H1 (cell line): ENCODE data around the gene DNAH10. TPM values are rescaled to one million over a fixed set of nuclear protein-coding genes. Genes with fewer than 3 reads are reported as not detected.

Source experiments
- CTCF ChIA-PET: fragments of 300-600 bp; sonication (Branson Sonifier 250); formaldehyde crosslinking; loops from one replicate; lab custom pipeline; 2021; ENCODE audit not compliant: partially characterized antibody; lab: Charles Lee
- POLR2A ChIA-PET: fragments of 300-600 bp; sonication (Branson Sonifier 250); formaldehyde crosslinking; loops from one replicate; lab custom pipeline; 2021; ENCODE audit warnings: inconsistent platforms; ENCODE audit not compliant: partially characterized antibody; lab: Charles Lee
- DNase-seq, 2 experiments: peaks; one replicate each; pipeline versions ENCODE4 v3.0.0 to v3.0.0-alpha.2; 2010 to 2022; ENCODE audit warnings: low spot score in 2 of 2, low read depth in 1 of 2, mixed read lengths in 1 of 2
- FAIRE-seq: peaks from 2 replicates; lab custom pipeline; 2011; peaks lifted over from hg19 to GRCh38; lab: Jason Lieb, UNC
- H2AFZ ChIP-seq: 2 replicates; pipeline ENCODE4 v1.8.1; 2012; ENCODE audit warnings: low read length, inconsistent platforms
- H2AK5ac ChIP-seq: 2 replicates; pipeline ENCODE4 v1.6.1; 2013; ENCODE audit warnings: low read depth, low read length
- H2BK120ac ChIP-seq: replicated peaks from 2 replicates; pipeline ENCODE3; 2013; ENCODE audit warnings: low read depth, low read length, inconsistent platforms
- H2BK12ac ChIP-seq: 2 replicates; pipeline ENCODE4 v1.6.1; 2013; ENCODE audit warnings: low read depth, low read length
- H2BK15ac ChIP-seq: 2 replicates; pipeline ENCODE4 v1.6.1; 2013; ENCODE audit warnings: low read length
- H2BK20ac ChIP-seq: 2 replicates; pipeline ENCODE4 v1.6.1; 2013; ENCODE audit warnings: low read length
- H2BK5ac ChIP-seq: 2 replicates; pipeline ENCODE4 v1.6.1; 2013; ENCODE audit warnings: low read depth, low read length
- H3K14ac ChIP-seq: 2 replicates; pipeline ENCODE4 v1.6.1; 2013; ENCODE audit warnings: inconsistent platforms; ENCODE audit not compliant: insufficient read length
- H3K18ac ChIP-seq: 2 replicates; pipeline ENCODE4 v1.6.1; 2013; ENCODE audit warnings: low read length; ENCODE audit errors: extremely low read depth
- H3K23ac ChIP-seq: 2 replicates; pipeline ENCODE4 v1.6.1; 2013; ENCODE audit warnings: inconsistent platforms; ENCODE audit not compliant: insufficient read length
- H3K23me2 ChIP-seq: 2 replicates; pipeline ENCODE4 v1.6.1; 2013; ENCODE audit warnings: low read depth, low read length
- H3K27ac ChIP-seq: 2 replicates; pipeline ENCODE4 v1.6.1; 2011; ENCODE audit warnings: low read depth, low read length, inconsistent platforms
- H3K27me3 ChIP-seq, 4 experiments: replicated peaks in 1 of 4; 1 replicate in 1 of 4; 2 replicates in 3 of 4; pipeline versions ENCODE4 v1.6.1 to v1.8.1; 2011 to 2013; ENCODE audit warnings: low read length in 3 of 4, mild to moderate bottlenecking in 3 of 4, inconsistent platforms in 2 of 4, mixed read lengths in 2 of 4, moderate library complexity in 1 of 4; ENCODE audit not compliant: control insufficient read depth in 3 of 4, insufficient read depth in 3 of 4; ENCODE audit errors: extremely low read depth in 1 of 4
- H3K36me3 ChIP-seq, 4 experiments: 2 replicates each; pipeline versions ENCODE4 v1.6.1 to v1.8.1; 2011 to 2013; ENCODE audit warnings: mild to moderate bottlenecking in 4 of 4, low read length in 3 of 4, moderate library complexity in 2 of 4, control low read depth in 1 of 4, inconsistent platforms in 1 of 4; ENCODE audit not compliant: insufficient read depth in 4 of 4, control insufficient read depth in 2 of 4
- H3K4ac ChIP-seq: replicated peaks from 2 replicates; pipeline ENCODE3; 2013; ENCODE audit warnings: low read length, low read depth, mixed read lengths, inconsistent platforms; ENCODE audit not compliant: insufficient read length
- H3K4me1 ChIP-seq, 4 experiments: replicated peaks in 1 of 4; 1 replicate in 1 of 4; 2 replicates in 3 of 4; pipeline versions ENCODE4 v1.6.1 to v1.8.1; 2011 to 2013; ENCODE audit warnings: low read length in 3 of 4, inconsistent platforms in 2 of 4, mixed read lengths in 1 of 4; ENCODE audit not compliant: insufficient read depth in 4 of 4, control insufficient read depth in 3 of 4
- H3K4me2 ChIP-seq, 2 experiments: 2 replicates each; pipeline versions ENCODE4 v1.6.1 to v1.8.1; 2011 to 2013; ENCODE audit warnings: low read depth in 2 of 2, low read length in 2 of 2, control low read depth in 1 of 2, inconsistent platforms in 1 of 2, mild to moderate bottlenecking in 1 of 2; ENCODE audit not compliant: insufficient read depth in 1 of 2
- H3K4me3 ChIP-seq, 4 experiments: fragments of 200-600, 300-600 bp in 1 of 4; sonication (generic), shearing (Covaris generic), sonication (Bioruptor Twin) in 1 of 4; 2 replicates each; pipeline versions ENCODE4 v1.5.1 to v1.8.1; 2011 to 2016; ENCODE audit warnings: low read length in 4 of 4, low read depth in 3 of 4, control low read depth in 2 of 4, inconsistent platforms in 2 of 4, mild to moderate bottlenecking in 2 of 4, mixed read lengths in 1 of 4, moderate library complexity in 1 of 4; ENCODE audit not compliant: insufficient read depth in 2 of 4; ENCODE audit errors: extremely low read depth in 1 of 4
- H3K56ac ChIP-seq: replicated peaks from 2 replicates; pipeline ENCODE3; 2013; ENCODE audit warnings: low read depth, mild to moderate bottlenecking, mixed read lengths, low read length, inconsistent platforms; ENCODE audit not compliant: insufficient read length
- H3K79me1 ChIP-seq: 2 replicates; pipeline ENCODE4 v1.6.1; 2013; ENCODE audit warnings: low read depth, low read length, control low read depth
- H3K79me2 ChIP-seq, 2 experiments: 2 replicates each; pipeline versions ENCODE4 v1.6.1 to v1.8.1; 2012 to 2013; ENCODE audit warnings: low read length in 2 of 2, mild to moderate bottlenecking in 2 of 2, inconsistent platforms in 1 of 2; ENCODE audit not compliant: insufficient read depth in 2 of 2, control insufficient read depth in 1 of 2
- H3K9ac ChIP-seq, 4 experiments: replicated peaks in 1 of 4; 1 replicate in 1 of 4; 2 replicates in 3 of 4; pipeline versions ENCODE4 v1.6.1 to v1.8.1; 2011 to 2013; ENCODE audit warnings: low read depth in 3 of 4, low read length in 3 of 4, control low read depth in 2 of 4, mild to moderate bottlenecking in 2 of 4, moderate library complexity in 2 of 4, inconsistent platforms in 1 of 4; ENCODE audit errors: extremely low read depth in 1 of 4
- H3K9me3 ChIP-seq, 2 experiments: 2 replicates each; pipeline versions ENCODE4 v1.6.1 to v1.8.1; 2012 to 2013; ENCODE audit warnings: mild to moderate bottlenecking in 2 of 2, moderate library complexity in 2 of 2, control low read depth in 1 of 2, inconsistent platforms in 1 of 2, low read depth in 1 of 2, low read length in 1 of 2, mixed read lengths in 1 of 2; ENCODE audit not compliant: insufficient read depth in 2 of 2
- H4K20me1 ChIP-seq, 2 experiments: replicated peaks in 1 of 2; 2 replicates each; pipeline versions ENCODE3 to v1.8.1; 2011 to 2013; ENCODE audit warnings: inconsistent platforms in 2 of 2, low read length in 2 of 2, mild to moderate bottlenecking in 1 of 2; ENCODE audit not compliant: insufficient read depth in 2 of 2, control insufficient read depth in 1 of 2
- H4K5ac ChIP-seq: 2 replicates; pipeline ENCODE4 v1.6.1; 2013; ENCODE audit warnings: low read length, low read depth, mixed read lengths, inconsistent platforms; ENCODE audit not compliant: insufficient read length
- H4K8ac ChIP-seq: 2 replicates; pipeline ENCODE4 v1.8.0; 2013; ENCODE audit warnings: mild to moderate bottlenecking, moderate library complexity, low read length, inconsistent platforms; ENCODE audit not compliant: insufficient read depth; ENCODE audit errors: extremely low read depth
- H4K91ac ChIP-seq: replicated peaks from 2 replicates; pipeline ENCODE3; 2013; ENCODE audit warnings: low read length, mixed read lengths, inconsistent platforms; ENCODE audit not compliant: insufficient read length
- ATF3 ChIP-seq: IDR thresholded peaks from 2 replicates; pipeline ENCODE4 v1.6.1; 2011; ENCODE audit warnings: low read depth, mild to moderate bottlenecking, low read length; ENCODE audit not compliant: insufficient read depth
- CHD1 ChIP-seq: IDR thresholded peaks from 2 replicates; pipeline ENCODE4 v1.6.1; 2012; ENCODE audit warnings: low read depth, low read length, improper control_type of control experiment
- EGR1 ChIP-seq: IDR thresholded peaks from 2 replicates; pipeline ENCODE4 v1.6.1; 2011; ENCODE audit warnings: low read depth, low read length, borderline replicate concordance
- JUND ChIP-seq: IDR thresholded peaks from 2 replicates; pipeline ENCODE4 v1.6.1; 2011; ENCODE audit warnings: mild to moderate bottlenecking, improper control_type of control experiment, low read length
- KDM4A ChIP-seq: IDR thresholded peaks from one replicate; pipeline ENCODE4 v1.7.1; 2012; ENCODE audit warnings: low read depth, mild to moderate bottlenecking, moderate library complexity, low read length, inconsistent platforms; ENCODE audit not compliant: severe bottlenecking
- KDM5A ChIP-seq: fragments of 200-600 bp; IDR thresholded peaks from 2 replicates; pipeline ENCODE4 v1.7.1; 2012; ENCODE audit warnings: mild to moderate bottlenecking, low read length, inconsistent platforms, mixed read lengths
- NANOG ChIP-seq: IDR thresholded peaks from 2 replicates; pipeline ENCODE4 v1.6.1; 2011; ENCODE audit warnings: low read length, low read depth, mild to moderate bottlenecking, inconsistent platforms; ENCODE audit not compliant: insufficient read depth, poor library complexity, severe bottlenecking
- PHF8 ChIP-seq: fragments of 200-600 bp; sonication (generic); conservative IDR thresholded peaks from 2 replicates; pipeline ENCODE4 v1.7.1; 2012; ENCODE audit warnings: low read depth, mild to moderate bottlenecking, inconsistent platforms, low read length, moderate library complexity
- RBBP5 ChIP-seq: IDR thresholded peaks from 2 replicates; pipeline ENCODE4 v1.7.1; 2012; ENCODE audit warnings: low read depth, mild to moderate bottlenecking, inconsistent platforms, low read length, moderate library complexity, borderline replicate concordance
- RFX5 ChIP-seq: IDR thresholded peaks from 2 replicates; pipeline ENCODE4 v1.6.1; 2011; ENCODE audit warnings: low read depth, low read length, improper control_type of control experiment, borderline replicate concordance
- SAP30 ChIP-seq: fragments of 300-600 bp; sonication (generic); IDR thresholded peaks from 2 replicates; pipeline ENCODE4 v1.7.1; 2012; ENCODE audit warnings: low read length, moderate library complexity, mild to moderate bottlenecking, inconsistent platforms; ENCODE audit not compliant: insufficient read depth, insufficient replicate concordance
- SP2 ChIP-seq: IDR thresholded peaks from 2 replicates; pipeline ENCODE4 v1.6.1; 2012; ENCODE audit warnings: mild to moderate bottlenecking, low read length, inconsistent platforms
- SUZ12 ChIP-seq: fragments of 200-600 bp; sonication (generic); IDR thresholded peaks from 2 replicates; pipeline ENCODE4 v1.6.1; 2012; ENCODE audit warnings: mild to moderate bottlenecking, inconsistent platforms, low read length, moderate library complexity, mixed read lengths
- WGBS, 2 experiments: shearing (Covaris generic) in 1 of 2; methylation state at CpG; one replicate each; pipeline versions ENCODE4 v1.1.6 to v1.1.7; 2013 to 2015; ENCODE audit warnings: low lambda C conversion rate in 2 of 2, mixed read lengths in 2 of 2, inconsistent platforms in 1 of 2, low coverage in 1 of 2, missing lambda C conversion rate in 1 of 2; ENCODE audit not compliant: insufficient replicate concordance in 2 of 2, insufficient coverage in 1 of 2, insufficient read length in 1 of 2; ENCODE audit errors: extremely low coverage in 1 of 2, missing lambda C conversion rate in 1 of 2; 5-methylcytosine and 5-hydroxymethylcytosine counted together
- polyA plus RNA-seq, 7 experiments: library from polyadenylated mRNA; depleted of rRNA in 3 of 7; stranded (reverse) in 5 of 7; unstranded in 2 of 7; fragments of >200 nt in 5 of 7; fragments of 200-250 nt in 2 of 7; gene quantifications; 1 replicate in 5 of 7; 2 replicates in 1 of 7; 4 replicates in 1 of 7; pipeline versions ENCODE4 v1.2.1 to v1.2.3, GENCODE V29; 2011 to 2013; ENCODE audit warnings: missing spikeins in 2 of 7, mixed read lengths in 2 of 7
- total RNA-seq: library from RNA; stranded (reverse); fragmentation: NEBNext Ultra II Directional; extraction: Animal tissue kit (Norgen Biotek cat#: 25700); gene quantifications from 2 replicates; pipeline ENCODE4 v1.2.1, GENCODE V29; 2021

Gene DNAH10
- total and polyA plus RNA-seq, 2 of the 8 experiments (the other 6 are each of a cell fraction or from before 2014, with no cell fraction given): 0.02 to 0.24 TPM

- Histone ChIP-seq H2BK5ac (no peak overlapping the region), H2BK12ac (no peak overlapping the region), H4K8ac (no peak overlapping the region), H3K4me3 (no peak overlapping the region), H3K23me2 (no peaks in the 10 kb centered on the region), H2AK5ac (no peak overlapping the region), H3K27ac (no peak overlapping the region), H3K56ac (no peak overlapping the region), H2BK20ac (no peak overlapping the region), H4K5ac (no peak overlapping the region), H4K20me1 (peaks cover 6 to 14% of the 10 kb centered on the region in 2 experiments), H3K36me3 (peaks cover 20 to 82% (median 52%) of the 10 kb centered on the region in 4 experiments), H2BK120ac (no peak overlapping the region), H3K79me1 (no peaks in the 10 kb centered on the region; the same call in 1 of the 2 replicates), H3K79me2 (no peaks in the 10 kb centered on the region), H3K4me1 (no peaks in the 10 kb centered on the region), H4K91ac (no peak overlapping the region), H2AFZ (no peak overlapping the region), H3K18ac (no peak overlapping the region), H3K9ac (no peak overlapping the region), H3K23ac (no peak overlapping the region), H3K4ac (no peak overlapping the region), H3K4me2 (no peak overlapping the region), H2BK15ac (no peak overlapping the region), H3K9me3 (no peaks in the 10 kb centered on the region), H3K14ac (no peak overlapping the region), H3K27me3 (no peaks in the 10 kb centered on the region)
- ChIA-PET CTCF (no interaction called here), POLR2A (no interaction called here)
- TF ChIP-seq RFX5: no peak
- TF ChIP-seq RBBP5: no peak
- no peak for TF ChIP-seq KDM5A
- TF ChIP-seq ATF3: no peak
- TF ChIP-seq SAP30: no peak
- no peak for TF ChIP-seq SP2
- TF ChIP-seq EGR1: no peak
- no peak for TF ChIP-seq KDM4A
- no peak for TF ChIP-seq PHF8
- TF ChIP-seq CHD1: no peak
- TF ChIP-seq JUND: no peak
- no peak for TF ChIP-seq NANOG
- no peak for TF ChIP-seq SUZ12
- FAIRE-seq: no peak
- 88% methylated on average over 6 of the region's 6 CpGs; no CpG with 5 or more reads in 1 of the 2 experiments for WGBS, 2 experiments
- DNase-seq: no peak
These were observed 13.9 kb upstream of the DNAH10 start for GRCh38 chr12:123748161-123748560.
